ENCODE data around the gene CCNJL.

The CCNJL gene

GRCh38 chr5:160229190-160229742, 83.1 kb downstream of the CCNJL start, which contains the start of gene FABP6:
FABP6 (plus strand) TSS chr5:160229506; CDS start chr5:160229558, 52 bp downstream.
- DNase-seq (ENCODE audit: low read depth in 2 of 2): no peak

- DNase-seq (ENCODE audit: low read depth in 2 of 2): no peak
These were observed 85.4 kb downstream of the CCNJL start for GRCh38 chr5:160227012-160227411.

DNA sequence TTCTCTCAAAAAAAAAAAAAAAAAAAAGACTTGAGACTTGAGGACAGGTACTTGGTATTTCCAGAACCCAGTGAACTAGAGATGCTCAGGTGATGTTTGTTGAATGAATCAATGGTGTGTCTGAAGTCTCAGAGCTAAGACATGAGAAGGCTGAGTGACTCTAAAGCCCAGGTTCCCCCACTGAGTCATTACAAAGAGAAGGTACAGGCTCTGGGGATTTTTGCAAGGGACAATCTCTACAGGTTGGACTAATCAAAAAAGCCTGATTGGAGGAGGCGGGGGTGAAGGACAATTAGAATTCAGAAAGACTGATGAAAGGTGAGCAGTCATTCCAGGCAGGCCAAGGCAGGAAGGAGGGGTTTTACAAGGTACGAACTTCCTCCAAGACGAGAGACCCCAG, 91.3 kb downstream of the CCNJL start:
- no peak for DNase-seq (ENCODE audit: low read depth in 2 of 2)

DNA sequence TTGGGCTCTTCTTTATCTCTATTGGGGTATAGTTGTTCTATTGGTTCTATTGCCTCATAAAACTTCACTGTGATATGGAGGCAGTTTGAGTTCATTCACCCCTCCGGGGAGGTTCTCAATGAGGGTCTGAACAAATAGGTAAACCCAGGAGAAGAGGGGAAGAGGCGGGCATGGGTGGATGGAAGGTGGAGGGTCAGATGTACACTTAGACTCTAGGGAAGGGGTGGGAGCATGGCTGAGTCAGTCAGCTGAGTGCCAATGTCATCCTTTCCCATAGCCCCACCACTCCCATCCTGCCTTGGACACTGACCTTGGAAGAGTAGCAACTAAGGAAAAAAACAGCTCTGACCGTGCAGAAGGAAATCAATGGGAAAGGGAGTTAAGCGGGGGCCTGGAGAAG, 93.0 kb downstream of the CCNJL start:
- no peak for DNase-seq (ENCODE audit: low read depth in 2 of 2)

DNA sequence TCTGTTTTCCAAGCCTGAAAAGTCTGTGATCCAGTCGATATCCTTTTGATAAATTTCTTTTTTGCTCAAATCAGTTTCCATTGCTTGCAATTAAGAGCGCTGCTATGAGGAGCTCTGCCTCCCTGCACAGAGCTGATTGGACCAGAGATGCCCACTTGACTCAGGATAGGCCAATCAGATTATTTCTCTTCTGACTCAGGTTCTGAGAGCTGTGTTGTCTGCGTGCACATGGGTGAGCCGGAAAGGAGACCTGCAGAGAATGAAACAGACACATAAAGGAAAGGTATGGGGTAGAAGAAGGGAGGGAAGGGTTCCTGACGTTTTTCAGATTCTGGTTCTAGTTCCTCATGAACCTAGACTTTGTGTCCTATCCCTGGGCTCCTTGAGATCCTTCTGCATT, 98.8 kb downstream of the CCNJL start:
- no peak for DNase-seq (ENCODE audit: low read depth in 2 of 2)

DNA sequence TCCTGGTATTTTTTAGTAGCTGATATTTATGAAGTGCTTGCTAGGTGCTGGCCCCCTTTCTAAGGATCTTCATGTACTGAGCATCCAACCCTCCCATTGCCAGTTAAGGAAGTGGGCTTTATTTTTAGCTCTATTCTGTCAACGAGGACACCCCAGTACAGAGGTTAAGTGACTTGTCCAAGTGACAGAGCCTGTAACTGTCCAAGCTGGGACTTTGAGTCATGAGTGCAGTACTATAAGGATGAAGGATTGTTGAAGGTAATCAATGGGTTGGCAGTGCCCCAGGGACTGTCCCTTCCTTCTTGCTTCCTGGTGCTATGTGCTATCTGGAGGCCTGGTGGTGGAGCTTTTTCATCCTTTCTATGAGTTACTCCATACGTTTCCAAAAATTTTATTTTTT, 101.0 kb downstream of the CCNJL start:
- DNase-seq (ENCODE audit: low read depth in 2 of 2): no peak

GRCh38 chr5:160210606-160211005, 101.8 kb downstream of the CCNJL start:
- DNase-seq (ENCODE audit: low read depth in 2 of 2): no peak

DNA sequence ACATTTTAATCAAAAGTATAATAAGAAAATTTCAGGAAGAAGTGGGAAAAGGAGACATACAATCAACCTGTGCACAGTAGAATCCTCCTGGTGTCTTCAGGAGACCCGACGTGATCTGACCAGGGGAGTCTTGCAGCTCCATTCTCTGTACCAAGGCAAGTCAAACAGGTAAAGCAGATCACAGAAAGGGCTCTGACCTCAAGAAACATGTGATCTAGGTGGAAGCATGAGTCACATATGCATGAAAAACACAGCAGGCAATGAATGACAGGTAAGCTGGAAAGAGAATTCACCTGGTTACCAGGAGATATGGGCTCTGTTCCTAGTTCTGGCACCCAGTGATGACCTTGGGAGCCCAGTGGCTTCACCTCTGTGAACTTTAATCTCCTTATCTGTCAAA, 102.4 kb downstream of the CCNJL start:
- no peak for DNase-seq (ENCODE audit: low read depth in 2 of 2)

DNA sequence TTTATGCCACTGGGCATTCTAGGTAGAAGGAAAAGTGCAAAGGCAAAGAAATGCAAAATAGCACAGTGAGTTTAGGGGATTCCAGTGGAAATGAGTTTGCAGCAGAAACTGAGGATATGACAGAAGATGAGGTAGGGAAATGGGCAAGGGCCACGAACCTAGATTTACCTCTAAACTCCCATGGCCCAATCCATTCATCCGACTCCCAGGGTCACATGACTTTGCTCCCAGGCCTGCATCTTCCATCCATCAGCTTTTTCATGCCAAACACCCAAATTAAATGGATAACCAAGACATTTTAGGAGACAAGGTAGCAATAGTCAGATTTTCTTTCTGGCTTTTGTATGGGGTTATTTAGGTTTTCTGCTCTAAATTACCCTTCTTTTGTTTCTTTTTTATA, 105.3 kb downstream of the CCNJL start:
- DNase-seq (ENCODE audit: low read depth in 2 of 2): no peak
